ENCODE measurements around the gene AOX1. TPM values are rescaled to one million over a fixed set of nuclear protein-coding genes. Genes with fewer than 3 reads are reported as not detected.

The AOX1 gene
- total and polyA plus RNA-seq, 2 donors (not counting 1 experiment from before 2014, with no cell fraction given): 0.18 TPM; not detected in 1

- peaks cover 0 to 6% (median under 1%) of the 10 kb centered on the region in 4 experiments for H3K27me3 ChIP-seq (replicated peaks in 1 of 4; ENCODE audit: control extremely low read depth in 1 of 4, control insufficient read depth in 3 of 4, insufficient read depth in 4 of 4, low read length in 3 of 4)
- no peaks in the 10 kb centered on the region for H3K9me3 Mint-ChIP-seq (ENCODE audit: insufficient read depth)
- no peak for DNase-seq
- POLR2A ChIA-PET: no interaction called here
- H3K27ac Mint-ChIP-seq: no peak overlapping the region
- TF ChIP-seq EZH2 (IDR thresholded peaks at IDR 0.05; ENCODE audit: borderline replicate concordance, insufficient read depth, low read depth, low read length, poor library complexity, severe bottlenecking) (no peak), CTCF (IDR thresholded peaks at IDR 0.05) (no peak)
- WGBS (ENCODE audit: insufficient coverage): 86% methylated on average over 5 of the region's 5 CpGs
- peaks cover 1 to 2% of the 10 kb centered on the region in 2 donors for H3K4me1 ChIP-seq (ENCODE audit: control insufficient read depth in 2 of 2, insufficient read depth in 2 of 2, low read length in 2 of 2)
- no peaks in the 10 kb centered on the region for H3K9me3 ChIP-seq (ENCODE audit: control extremely low read depth in 1 of 3, control insufficient read depth in 2 of 3, insufficient read depth in 1 of 3, low read length in 2 of 3)
- H3K9ac ChIP-seq (ENCODE audit: low read length): no peak overlapping the region
- CTCF ChIA-PET: no interaction called here
- H3K4me3 ChIP-seq (ENCODE audit: control extremely low read depth in 1 of 5, extremely low read depth in 1 of 5, insufficient read depth in 1 of 5, low read depth in 2 of 5, low read length in 4 of 5): no peak overlapping the region
- intact Hi-C loops (cut with micrococcal nuclease): no loop called here
- peaks cover 37% of the 10 kb centered on the region for H3K27me3 Mint-ChIP-seq
- H3K36me3 ChIP-seq (replicated peaks in 1 of 2; ENCODE audit: control extremely low read depth in 1 of 2, control insufficient read depth in 1 of 2, extremely low read depth in 1 of 2, insufficient read depth in 2 of 2, low read length in 1 of 2): no peaks in the 10 kb centered on the region
- no peak for ATAC-seq (ENCODE audit: low read depth)
- H3K4me2 ChIP-seq (replicated peaks; ENCODE audit: low read depth, low read length, poor library complexity, severe bottlenecking): no peak overlapping the region
- H2AFZ ChIP-seq (ENCODE audit: insufficient read depth, low read depth, low read length, poor library complexity, severe bottlenecking): no peak overlapping the region
- no peaks in the 10 kb centered on the region for H3K79me2 ChIP-seq (ENCODE audit: control insufficient read depth, insufficient read depth, low read length)
- H3K27ac ChIP-seq (ENCODE audit: low read length in 2 of 2): no peak overlapping the region
- no peaks in the 10 kb centered on the region for H4K20me1 ChIP-seq (ENCODE audit: control insufficient read depth, insufficient read depth, low read length, poor library complexity, severe bottlenecking)
- H3K4me3 Mint-ChIP-seq: no peak overlapping the region
- peaks cover 1% of the 10 kb centered on the region for H3K4me1 Mint-ChIP-seq
Observed at GRCh38 chr2:200591308-200591707, 5.5 kb downstream of the AOX1 start.

- no peak overlapping the region for H3K27ac Mint-ChIP-seq
- peaks cover 41% of the 10 kb centered on the region for H3K27me3 Mint-ChIP-seq
- Histone ChIP-seq H3K9me3 (ENCODE audit: control extremely low read depth in 1 of 3, control insufficient read depth in 2 of 3, insufficient read depth in 1 of 3, low read length in 2 of 3) (no peaks in the 10 kb centered on the region), H3K27me3 (replicated peaks in 1 of 4; ENCODE audit: control extremely low read depth in 1 of 4, control insufficient read depth in 3 of 4, insufficient read depth in 4 of 4, low read length in 3 of 4) (peaks cover 0 to 3% (median 0%) of the 10 kb centered on the region in 4 experiments), H3K27ac (ENCODE audit: low read length in 2 of 2) (no peak overlapping the region), H3K9ac (ENCODE audit: low read length) (no peak overlapping the region), H3K36me3 (replicated peaks in 1 of 2; ENCODE audit: control extremely low read depth in 1 of 2, control insufficient read depth in 1 of 2, extremely low read depth in 1 of 2, insufficient read depth in 2 of 2, low read length in 1 of 2) (no peaks in the 10 kb centered on the region), H2AFZ (ENCODE audit: insufficient read depth, low read depth, low read length, poor library complexity, severe bottlenecking) (no peak overlapping the region), H3K79me2 (ENCODE audit: control insufficient read depth, insufficient read depth, low read length) (no peaks in the 10 kb centered on the region), H3K4me2 (replicated peaks; ENCODE audit: low read depth, low read length, poor library complexity, severe bottlenecking) (no peak overlapping the region), H3K4me1 (ENCODE audit: control insufficient read depth in 2 of 2, insufficient read depth in 2 of 2, low read length in 2 of 2) (no peaks in the 10 kb centered on the region), H3K4me3 (ENCODE audit: control extremely low read depth in 1 of 5, extremely low read depth in 1 of 5, insufficient read depth in 1 of 5, low read depth in 2 of 5, low read length in 4 of 5) (no peak overlapping the region), H4K20me1 (ENCODE audit: control insufficient read depth, insufficient read depth, low read length, poor library complexity, severe bottlenecking) (no peaks in the 10 kb centered on the region)
- 86% methylated on average over 1 of the region's 1 CpG for WGBS (ENCODE audit: insufficient coverage)
- intact Hi-C loops (cut with micrococcal nuclease): no loop called here
- no peak for TF ChIP-seq EZH2 (IDR thresholded peaks at IDR 0.05; ENCODE audit: borderline replicate concordance, insufficient read depth, low read depth, low read length, poor library complexity, severe bottlenecking)
- no peak for TF ChIP-seq CTCF (IDR thresholded peaks at IDR 0.05)
- DNase-seq (no peak), ATAC-seq (ENCODE audit: low read depth) (no peak)
- H3K4me3 Mint-ChIP-seq: no peak overlapping the region
- H3K9me3 Mint-ChIP-seq (ENCODE audit: insufficient read depth): no peaks in the 10 kb centered on the region
- ChIA-PET POLR2A (no interaction called here), CTCF (no interaction called here)
- no peaks in the 10 kb centered on the region for H3K4me1 Mint-ChIP-seq
Observed at GRCh38 chr2:200592406-200593075, 6.7 kb downstream of the AOX1 start.

Measured in B cell (primary cell).